Left ventricle myocardium inferior (tissue), 1 donor: Measurements from ENCODE around the gene RAN. TPM values are rescaled to one million over a fixed set of nuclear protein-coding genes. Genes with fewer than 3 reads are reported as not detected.

Experiments used
- DNase-seq: peaks from one replicate; pipeline ENCODE4 v3.0.0-alpha.2; 2020
- H3K27ac ChIP-seq: fragments of 200-600 bp; replicated peaks from 2 replicates; pipeline ENCODE4 v1.8.0; 2021
- H3K27me3 ChIP-seq: fragments of 200-600 bp; 2 replicates; pipeline ENCODE4 v1.8.0; 2021; ENCODE audit warnings: low read depth
- H3K36me3 ChIP-seq: fragments of 200-600 bp; 2 replicates; pipeline ENCODE4 v1.8.0; 2021
- H3K4me1 ChIP-seq: fragments of 200-600 bp; 2 replicates; pipeline ENCODE4 v1.8.0; 2021
- H3K4me3 ChIP-seq: fragments of 200-600 bp; 2 replicates; pipeline ENCODE4 v1.8.0; 2021; ENCODE audit warnings: mild to moderate bottlenecking, moderate library complexity
- H3K9me3 ChIP-seq: fragments of 200-600 bp; replicated peaks from 2 replicates; pipeline ENCODE4 v1.8.0; 2021
- intact Hi-C: fragments of 100-400 bp; cut with micrococcal nuclease; formaldehyde crosslinking; loops from one replicate; pipeline ENCODE4 v1.11.0; 2022
- total RNA-seq: library from RNA; stranded (reverse); fragmentation: NEBNext Ultra II Directional; extraction: Animal tissue kit (Norgen Biotek cat#: 25700); gene quantifications from one replicate; pipeline ENCODE4 v1.2.1, GENCODE V29; 2021
- TF ChIP-seq, protein P1 (sequence below): fragments of 200-600 bp; IDR thresholded peaks from 2 replicates; pipeline ENCODE4 v1.8.0; 2021; ENCODE audit warnings: antibody characterized with exemption, mild to moderate bottlenecking, borderline replicate concordance
- donor health status: DM: no; HTN: yes; CAD: no; lungs with severe emphysema.

RAN gene
- total RNA-seq, 1 donor from 2014 or later: 246 TPM

DNA sequence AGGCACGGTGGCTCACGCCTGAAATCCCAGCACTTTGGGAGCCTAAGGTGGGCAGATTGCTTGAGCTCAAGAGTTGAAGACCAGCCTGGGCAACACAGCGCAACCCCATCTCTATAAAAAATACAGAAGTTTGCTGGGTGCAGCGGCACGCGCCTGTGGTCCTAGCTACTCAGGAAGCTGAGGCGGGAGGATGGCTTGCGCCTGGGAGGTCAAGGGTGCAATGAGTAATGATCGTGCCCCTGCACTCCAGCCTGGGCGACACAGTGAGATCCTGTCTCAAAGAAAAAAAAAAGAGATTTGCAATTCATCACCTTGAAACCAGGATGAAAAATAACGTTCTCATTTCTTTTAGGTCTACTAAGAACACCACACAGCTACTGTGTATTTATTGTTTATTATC is 36.9 kb upstream of the RAN start:
- H3K4me1 ChIP-seq: peaks cover 41% of the 10 kb centered on the region
- H3K9me3 ChIP-seq: no peaks in the 10 kb centered on the region
- TF ChIP-seq, protein P1, sequence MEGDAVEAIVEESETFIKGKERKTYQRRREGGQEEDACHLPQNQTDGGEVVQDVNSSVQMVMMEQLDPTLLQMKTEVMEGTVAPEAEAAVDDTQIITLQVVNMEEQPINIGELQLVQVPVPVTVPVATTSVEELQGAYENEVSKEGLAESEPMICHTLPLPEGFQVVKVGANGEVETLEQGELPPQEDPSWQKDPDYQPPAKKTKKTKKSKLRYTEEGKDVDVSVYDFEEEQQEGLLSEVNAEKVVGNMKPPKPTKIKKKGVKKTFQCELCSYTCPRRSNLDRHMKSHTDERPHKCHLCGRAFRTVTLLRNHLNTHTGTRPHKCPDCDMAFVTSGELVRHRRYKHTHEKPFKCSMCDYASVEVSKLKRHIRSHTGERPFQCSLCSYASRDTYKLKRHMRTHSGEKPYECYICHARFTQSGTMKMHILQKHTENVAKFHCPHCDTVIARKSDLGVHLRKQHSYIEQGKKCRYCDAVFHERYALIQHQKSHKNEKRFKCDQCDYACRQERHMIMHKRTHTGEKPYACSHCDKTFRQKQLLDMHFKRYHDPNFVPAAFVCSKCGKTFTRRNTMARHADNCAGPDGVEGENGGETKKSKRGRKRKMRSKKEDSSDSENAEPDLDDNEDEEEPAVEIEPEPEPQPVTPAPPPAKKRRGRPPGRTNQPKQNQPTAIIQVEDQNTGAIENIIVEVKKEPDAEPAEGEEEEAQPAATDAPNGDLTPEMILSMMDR: no peak
- H3K27ac ChIP-seq: no peak overlapping the region
- intact Hi-C loops: no loop called here
- H3K4me3 ChIP-seq: no peak overlapping the region
- no peaks in the 10 kb centered on the region for H3K36me3 ChIP-seq
- no peak for DNase-seq
- H3K27me3 ChIP-seq: no peaks in the 10 kb centered on the region

DNA sequence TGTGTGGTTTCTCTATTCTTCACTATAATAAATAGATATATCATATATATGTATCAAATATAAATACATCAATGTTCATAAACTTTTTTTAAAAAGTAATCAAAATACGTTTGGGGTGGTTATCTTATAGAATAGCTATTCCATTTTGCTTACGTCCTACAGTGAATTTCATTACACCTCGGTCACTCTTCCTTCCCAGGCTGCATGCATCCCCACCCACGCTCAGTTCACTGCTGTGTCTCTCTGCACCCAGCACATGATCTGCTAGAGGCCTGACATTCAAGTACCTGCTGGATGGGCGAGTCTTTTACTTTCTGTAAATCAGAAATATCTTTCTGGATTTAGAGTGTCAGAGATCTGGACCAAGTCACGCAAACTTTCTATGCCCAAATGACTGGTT is 36.4 kb upstream of the RAN start:
- intact Hi-C loops: no loop called here
- no peaks in the 10 kb centered on the region for H3K27me3 ChIP-seq
- no peaks in the 10 kb centered on the region for H3K36me3 ChIP-seq
- TF ChIP-seq, protein P1: no peak
- H3K27ac ChIP-seq: no peak overlapping the region
- no peaks in the 10 kb centered on the region for H3K9me3 ChIP-seq
- no peak for DNase-seq
- H3K4me1 ChIP-seq: peaks cover 41% of the 10 kb centered on the region
- no peak overlapping the region for H3K4me3 ChIP-seq

DNA sequence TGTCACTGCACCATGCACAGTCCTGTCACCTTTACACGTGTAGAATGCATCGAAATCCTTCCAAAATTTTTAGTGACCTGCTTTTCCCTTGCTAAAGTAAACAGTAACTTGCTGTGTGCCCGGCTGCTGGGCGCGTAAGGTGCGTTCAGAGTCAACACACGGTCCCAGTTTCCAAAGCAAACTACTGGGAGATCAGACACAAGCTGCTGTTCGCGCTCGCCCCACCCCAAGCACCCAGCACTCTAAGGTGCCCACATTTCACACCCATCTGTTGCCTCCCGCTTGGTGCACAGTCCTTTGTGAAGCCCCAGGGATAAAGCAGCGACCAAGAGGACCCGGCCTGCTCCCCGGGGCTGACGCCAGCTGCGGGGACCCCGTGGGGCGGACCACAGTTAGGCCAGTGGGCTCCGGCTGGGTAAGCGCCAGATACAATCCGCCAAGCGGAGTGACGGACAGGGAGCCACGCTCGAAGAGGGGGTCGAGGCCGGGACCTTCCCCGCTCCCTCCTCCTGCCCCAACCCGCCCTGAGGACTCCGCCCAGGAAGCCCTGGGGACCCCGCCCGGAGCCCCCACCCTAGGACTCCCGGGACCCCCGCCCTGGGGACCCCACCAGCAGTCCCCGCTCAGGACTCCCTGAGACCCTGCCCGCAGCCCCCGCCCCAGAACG is 33.4 kb upstream of the RAN start:
- intact Hi-C loops: no loop called here
- Histone ChIP-seq H3K27me3 (no peaks in the 10 kb centered on the region), H3K4me1 (peaks cover 33% of the 10 kb centered on the region)

DNA sequence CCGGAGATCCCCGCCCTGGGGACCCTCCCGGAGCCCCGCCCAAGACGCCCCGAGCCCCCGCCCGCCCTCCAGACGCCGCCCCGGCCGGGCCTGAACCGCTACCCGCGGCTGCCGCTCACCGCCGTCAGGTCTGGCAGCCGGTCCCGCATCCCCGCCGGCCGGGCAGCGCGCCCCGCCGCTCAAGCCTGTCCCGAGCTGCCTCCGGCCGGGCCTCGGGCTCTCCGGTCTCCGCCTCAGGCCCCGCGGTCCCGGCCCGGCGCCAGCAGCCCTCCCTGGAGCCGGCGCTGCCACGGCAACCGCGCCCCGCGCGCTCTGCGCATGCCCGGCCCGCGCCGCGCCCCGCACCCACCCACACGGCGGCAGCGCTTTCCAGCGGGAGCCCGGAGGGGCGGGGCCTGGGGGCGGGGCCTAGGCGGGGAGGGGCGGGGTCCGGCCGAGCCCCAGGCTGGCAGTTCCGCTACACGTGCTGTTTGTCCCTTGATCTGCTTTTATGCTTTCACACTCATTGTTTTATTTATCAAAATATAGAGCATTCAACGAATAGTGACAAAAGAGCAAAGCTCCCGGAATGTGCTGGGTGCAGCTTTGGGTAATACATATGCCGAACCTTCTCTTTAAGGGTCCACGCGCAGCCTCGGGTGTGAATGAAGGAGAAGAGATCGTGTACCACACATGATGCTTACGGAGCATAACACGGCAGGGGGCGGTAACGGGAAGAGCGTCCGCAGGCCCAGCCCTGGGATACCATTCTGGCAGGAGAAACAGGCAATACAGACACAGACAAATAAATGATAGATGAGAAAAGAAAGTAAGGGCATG is 32.7 kb upstream of the RAN start, which contains the start of gene STX2:
Gene STX2 (minus strand): TSS at position 300 of the 819 bp plus-strand sequence. CDS start 151 bp downstream, at position 149.
- Histone ChIP-seq H3K4me3 (peak within 1 kb of the TSS; percentile 90), H3K27ac (peak within 1 kb of the TSS; percentile 69), H3K4me1 (peaks cover 33% of the 10 kb centered on the region), H3K36me3 (no peaks in the 10 kb centered on the region), H3K9me3 (no peaks in the 10 kb centered on the region), H3K27me3 (no peaks in the 10 kb centered on the region)
- intact Hi-C loops: no loop called here
- peak; percentile 90 for DNase-seq
- TF ChIP-seq, protein P1: peak; percentile 19

More for the DNA sequence above, 33.4 kb upstream of the RAN start:
- H3K4me3 ChIP-seq: peak overlapping the region; percentile 90
- no peaks in the 10 kb centered on the region for H3K9me3 ChIP-seq
- H3K36me3 ChIP-seq: no peaks in the 10 kb centered on the region
- TF ChIP-seq, protein P1: no peak
- H3K27ac ChIP-seq: peak overlapping the region; percentile 69
- DNase-seq: no peak

DNA sequence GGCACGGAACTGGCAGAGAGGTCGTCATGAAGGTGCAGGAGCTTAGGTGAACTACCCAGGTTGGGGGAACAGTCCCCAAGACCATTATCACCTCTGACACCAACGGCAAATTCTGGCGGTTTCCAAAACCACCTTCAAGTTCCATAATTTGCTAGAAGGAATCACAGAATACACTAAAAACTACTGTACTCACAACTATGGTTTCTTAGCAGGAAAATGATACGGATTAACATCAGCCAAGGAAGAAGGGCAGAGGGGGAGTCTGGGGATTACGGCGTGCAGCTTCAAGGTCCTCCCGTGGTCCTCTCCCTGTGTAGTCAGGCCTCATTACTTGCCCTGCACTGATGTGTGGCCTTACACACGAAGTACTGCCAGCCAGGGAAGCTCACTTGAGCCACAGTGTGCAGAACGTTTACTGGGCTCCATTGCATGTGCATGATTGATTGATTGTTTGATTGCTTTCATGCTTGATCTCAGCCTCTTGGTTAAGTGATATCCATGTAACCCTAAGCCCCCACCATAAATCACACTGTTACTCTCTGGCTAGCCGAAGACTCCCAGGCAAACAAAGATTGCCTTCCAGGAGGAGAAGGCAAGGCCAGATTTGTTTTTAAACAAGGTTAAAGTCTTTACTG is 32.0 kb upstream of the RAN start:
- Histone ChIP-seq H3K9me3 (no peaks in the 10 kb centered on the region), H3K4me1 (peaks cover 33% of the 10 kb centered on the region), H3K27me3 (no peaks in the 10 kb centered on the region), H3K27ac (peak overlapping the region; percentile 69), H3K4me3 (peak overlapping the region; percentile 90), H3K36me3 (no peaks in the 10 kb centered on the region)
- TF ChIP-seq, protein P1: no peak
- intact Hi-C loops: no loop called here
- DNase-seq: no peak
